GM18519 (cell line): ENCODE data around the gene RIC1.
"Not testable (repeated sequence)": the region's sequence is repeated elsewhere in the genome, so short reads cannot be mapped to it uniquely, and the experiment has no call there.

Source experiments
- ATAC-seq: cut with Tn5 transposase; IDR thresholded peaks from one replicate; pipeline ENCODE4 v1.9.1; 2021; ENCODE audit warnings: mild to moderate bottlenecking, moderate library complexity; ENCODE audit not compliant: unreplicated experiment, low FRiP score

The RIC1 gene

DNA sequence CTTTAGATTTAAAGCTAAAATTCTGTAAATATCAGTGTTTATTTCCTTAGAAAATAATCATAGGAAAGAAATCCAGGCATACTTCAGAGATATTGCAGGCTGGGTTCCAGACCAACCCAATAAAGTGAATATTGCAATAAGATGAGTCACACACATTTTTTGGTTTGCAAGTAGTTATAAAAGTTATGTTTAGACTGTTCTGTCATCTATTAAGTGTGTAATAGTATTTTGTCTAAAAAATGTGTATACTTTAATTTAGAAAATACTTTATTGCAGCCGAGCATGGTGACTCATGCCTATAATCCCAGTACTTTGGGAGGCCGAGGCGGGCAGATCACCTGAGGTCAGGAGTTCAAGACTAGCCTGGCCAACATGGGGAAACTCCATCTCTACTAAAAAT, 6.9 kb upstream of the RIC1 start:
- ATAC-seq, result no peak

DNA sequence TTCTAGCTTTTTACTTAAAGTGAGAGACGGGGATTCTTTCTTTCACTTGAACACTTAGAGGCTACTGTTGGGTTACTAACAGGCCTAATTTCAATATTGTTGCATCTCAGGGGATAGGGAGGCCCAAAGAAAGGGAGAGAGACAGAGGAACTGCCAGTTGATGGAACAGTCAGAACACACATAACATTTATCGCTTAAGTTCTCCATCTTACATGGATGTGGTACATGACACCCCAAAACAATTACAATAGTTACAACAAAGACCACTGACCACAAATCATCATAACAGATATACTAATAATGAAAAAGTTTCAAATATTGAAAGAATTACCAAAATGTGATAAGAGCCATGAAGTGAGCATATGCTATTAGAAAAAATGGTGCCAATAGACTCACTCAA, 4.3 kb upstream of the RIC1 start:
- ATAC-seq, result no peak

GRCh38 chr9:5626727-5627634, 1.9 kb upstream of the RIC1 start:
- ATAC-seq, result peak; percentile 43

DNA sequence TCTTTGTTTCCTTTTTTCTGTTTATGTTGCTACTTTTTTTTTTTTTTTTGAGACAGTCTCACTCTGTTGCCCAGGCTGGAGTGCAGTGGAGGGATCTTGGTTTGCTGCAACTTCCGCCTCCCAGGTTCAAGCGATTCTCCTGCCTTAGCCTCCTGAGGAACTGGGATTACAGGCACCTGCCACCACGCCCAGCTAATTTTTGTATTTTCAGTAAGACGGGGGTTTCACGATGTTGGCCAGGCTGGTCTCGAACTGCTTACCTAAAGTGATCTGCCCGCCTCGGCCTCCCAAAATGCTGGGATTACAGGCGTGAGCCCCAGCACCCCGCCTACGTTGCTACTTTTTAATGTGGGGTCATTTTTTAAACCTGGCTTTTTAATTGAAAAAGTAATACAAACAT, 1.2 kb upstream of the RIC1 start:
- not testable (repeated sequence) for ATAC-seq

GRCh38 chr9:5628183-5628529, 751 bp upstream of the RIC1 start:
- ATAC-seq, result no peak

- no peak for ATAC-seq
These were observed 589 bp downstream of the RIC1 start for GRCh38 chr9:5629312-5630080.

DNA sequence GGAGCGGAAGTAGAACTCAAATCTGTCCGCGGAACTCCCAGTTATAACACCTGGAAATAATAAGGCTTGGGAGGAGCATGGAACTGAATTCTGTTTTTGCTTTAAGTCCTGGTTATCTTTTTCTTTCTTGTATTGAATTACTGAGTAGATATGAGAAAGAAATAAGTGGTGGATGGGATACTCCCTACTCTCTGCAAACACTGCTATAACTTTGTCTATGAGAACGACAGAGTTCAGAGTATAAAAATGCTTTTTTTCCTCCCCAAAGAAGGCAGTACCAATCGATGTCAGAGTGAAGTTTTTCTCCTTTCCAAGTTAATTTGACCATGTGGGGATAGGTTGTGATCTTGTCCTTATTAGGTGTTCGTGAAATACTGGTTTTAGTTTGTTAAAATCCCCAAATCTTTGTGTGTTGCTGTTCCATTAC, 1.2 kb downstream of the RIC1 start:
- no peak for ATAC-seq

GRCh38 chr9:5631026-5631425, 2.1 kb downstream of the RIC1 start:
- ATAC-seq, result no peak

DNA sequence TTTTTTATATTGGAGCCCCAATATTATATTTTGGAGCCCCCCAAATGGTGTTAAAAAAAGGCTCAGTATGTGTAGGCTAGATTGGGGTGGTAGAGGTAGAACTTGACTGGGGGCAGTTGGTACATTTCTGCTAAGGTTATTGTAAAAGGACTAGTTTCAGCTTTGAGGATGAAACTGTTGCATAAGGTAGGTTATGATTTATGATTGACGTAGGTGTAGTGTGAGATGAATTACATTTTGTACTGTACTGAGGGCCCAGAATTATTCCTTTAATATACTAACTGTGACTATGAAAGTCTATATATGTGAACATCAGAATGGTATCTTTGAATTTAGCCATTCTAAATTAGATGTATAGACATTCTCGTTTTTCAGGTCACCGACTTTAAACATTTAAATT, 3.6 kb downstream of the RIC1 start:
- ATAC-seq, result no peak

GRCh38 chr9:5633243-5633642, 4.3 kb downstream of the RIC1 start:
- ATAC-seq, result no peak

DNA sequence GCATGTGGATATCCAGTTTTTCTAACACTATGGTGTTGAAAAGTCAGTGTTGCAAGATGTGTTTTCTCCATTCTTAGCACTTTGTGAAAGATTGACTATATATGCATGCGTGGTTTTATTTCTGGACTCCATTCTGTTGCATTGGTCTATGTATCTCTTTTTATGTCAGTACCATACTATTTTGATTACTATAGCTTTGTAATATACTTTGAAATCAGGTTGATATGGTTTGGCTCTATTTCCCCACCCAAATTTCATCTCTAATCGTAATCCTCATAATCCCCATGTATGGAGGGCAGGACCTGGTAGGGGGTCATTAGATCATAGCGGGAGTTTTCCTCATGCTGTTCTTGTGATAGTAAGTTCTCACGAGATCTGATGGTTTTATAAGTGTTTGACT, 6.5 kb downstream of the RIC1 start:
- ATAC-seq, result no peak

DNA sequence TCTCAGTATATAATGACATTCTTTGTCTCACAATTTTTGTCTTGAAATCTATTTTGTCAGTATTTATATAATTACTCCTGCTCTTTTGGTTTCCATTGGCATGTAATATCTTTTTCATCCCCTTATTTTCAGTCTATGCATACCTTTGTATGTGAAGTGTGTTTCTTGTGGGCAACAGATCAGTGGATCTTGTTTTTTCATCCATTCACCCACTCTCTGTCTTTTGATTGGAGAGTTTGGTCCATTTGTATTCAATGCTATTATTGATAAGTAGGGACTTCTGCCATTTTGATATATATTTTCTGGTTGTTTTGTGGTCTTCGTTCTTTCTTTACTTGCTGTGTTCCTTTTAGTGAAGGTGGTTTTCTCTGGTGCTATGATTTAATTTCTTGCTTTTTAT, 10.9 kb downstream of the RIC1 start:
- ATAC-seq, result no peak

- ATAC-seq, result no peak
These were observed 13.3 kb downstream of the RIC1 start for GRCh38 chr9:5642170-5642569.

DNA sequence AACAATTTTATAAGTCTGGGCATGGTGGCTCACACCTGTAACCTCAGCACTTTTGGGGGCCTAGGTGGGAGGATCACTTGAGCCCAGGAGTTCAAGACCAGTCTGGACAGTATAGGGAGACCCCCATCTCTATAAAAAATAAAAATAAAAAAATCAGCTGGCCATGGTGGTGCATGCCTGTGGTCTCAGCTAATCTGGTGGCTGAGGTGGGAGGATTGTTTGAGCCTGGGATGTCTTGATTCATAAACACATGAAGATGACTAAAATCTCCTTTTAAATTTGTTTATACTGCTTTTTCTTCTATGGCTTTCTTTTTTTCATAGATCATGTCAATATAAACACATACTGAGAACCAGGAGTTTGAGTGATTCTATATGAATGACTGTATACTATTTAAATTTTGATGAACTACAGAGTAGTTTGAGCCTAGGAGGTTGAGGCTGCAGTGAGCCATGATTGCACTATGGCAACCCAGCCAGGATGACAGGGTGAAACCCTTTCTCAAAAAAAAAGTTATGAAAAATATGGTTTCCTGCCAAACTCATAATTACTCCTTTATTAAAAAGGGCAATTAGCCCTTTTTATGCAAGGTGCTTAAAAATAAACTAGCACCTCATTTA, 14.2 kb downstream of the RIC1 start:
- no peak for ATAC-seq

- ATAC-seq, result no peak
These were observed 15.6 kb downstream of the RIC1 start for GRCh38 chr9:5644501-5644900.

DNA sequence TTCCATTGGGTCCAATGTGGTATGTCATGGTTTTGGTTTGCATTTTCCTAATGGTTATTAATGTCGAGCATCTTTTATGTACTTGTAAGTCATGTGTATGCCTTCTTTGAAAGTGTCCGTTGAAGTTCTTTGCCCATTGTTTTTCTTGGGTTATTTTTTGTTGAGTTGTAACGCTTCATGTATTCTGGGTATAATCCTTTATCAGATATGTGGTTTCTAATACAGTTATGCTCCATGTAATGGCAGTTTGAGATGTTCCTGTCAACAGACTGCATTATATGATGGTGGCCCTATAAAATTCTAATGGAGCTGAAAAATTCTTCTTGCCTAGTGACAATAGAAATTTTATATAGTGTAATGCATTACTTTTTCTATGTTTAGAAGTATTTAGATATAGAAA, 17.2 kb downstream of the RIC1 start:
- no peak for ATAC-seq

DNA sequence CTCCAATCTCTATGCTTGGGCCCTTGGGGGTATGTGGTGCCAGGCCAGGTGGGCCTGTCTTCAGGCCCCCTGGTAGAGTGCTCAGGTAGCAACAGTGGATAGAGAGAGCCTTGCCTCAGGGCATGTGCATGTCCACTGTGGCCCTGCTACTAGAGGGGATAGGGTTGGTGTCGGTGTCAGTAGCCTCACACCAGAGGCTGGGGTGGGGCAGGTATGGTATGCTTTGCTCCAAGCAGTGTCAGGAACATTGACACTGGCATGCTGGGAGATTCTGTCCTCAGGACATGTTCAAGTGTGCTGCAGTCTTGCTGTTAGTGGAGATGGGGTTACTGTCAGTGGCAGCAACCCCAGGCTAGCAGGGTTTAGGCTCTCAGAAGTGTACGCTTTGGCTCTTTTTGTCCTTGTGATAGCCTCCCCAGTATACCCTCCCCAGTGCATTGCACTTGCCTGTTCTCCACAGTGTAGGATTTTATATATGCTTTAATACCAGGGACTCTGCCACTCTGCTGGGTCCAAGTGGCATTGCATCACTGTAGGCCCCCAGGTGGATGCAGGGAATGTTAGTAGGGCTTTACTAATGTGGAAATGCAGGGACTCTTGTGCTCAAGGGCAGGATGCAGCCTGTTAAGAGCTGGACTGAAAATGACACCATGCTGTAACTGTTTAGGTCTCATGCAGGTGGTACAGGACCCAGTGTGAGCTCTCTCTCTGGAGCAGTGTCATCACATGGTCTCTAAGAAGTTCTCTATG, 21.6 kb downstream of the RIC1 start:
- no peak for ATAC-seq

- no peak for ATAC-seq
These were observed 22.3 kb downstream of the RIC1 start for GRCh38 chr9:5651246-5651645.

DNA sequence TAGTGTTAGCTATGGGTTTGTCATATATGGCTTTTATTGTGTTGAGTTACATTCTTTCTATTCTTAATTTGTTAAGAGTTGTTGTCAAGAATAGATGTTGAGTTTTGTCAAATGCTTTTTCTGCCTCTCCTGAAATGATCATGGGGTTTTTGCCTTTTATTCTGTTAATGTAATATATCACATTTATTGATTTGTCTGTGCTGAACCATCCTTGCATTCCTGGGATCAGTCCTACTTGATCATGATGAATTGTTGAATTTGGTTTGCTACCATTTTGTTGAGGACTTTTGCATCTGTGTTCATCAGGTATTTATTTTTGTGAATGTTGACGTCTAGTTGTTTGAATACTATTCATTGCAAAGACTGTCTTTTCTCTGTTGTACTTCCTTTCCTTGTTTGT, 23.9 kb downstream of the RIC1 start:
- ATAC-seq, result no peak

DNA sequence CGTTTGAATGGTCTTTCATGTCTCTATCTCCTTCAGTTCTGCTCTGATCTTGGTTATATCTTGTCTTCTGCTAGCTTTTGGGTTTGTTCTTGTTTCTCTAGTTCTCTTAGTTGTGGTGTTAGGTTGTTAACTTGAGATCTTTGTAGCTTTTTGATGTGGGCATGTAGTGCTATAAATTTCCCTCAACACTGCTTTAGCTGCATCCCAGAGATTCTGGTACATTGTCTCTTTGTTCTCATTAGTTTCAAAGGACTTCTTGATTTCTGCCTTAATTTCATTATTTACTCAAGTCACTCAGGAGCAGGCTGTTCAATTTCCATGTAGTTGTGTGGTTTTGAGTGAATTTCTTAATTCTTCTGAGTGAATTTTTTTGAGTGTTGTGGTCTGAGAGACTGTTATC, 33.9 kb downstream of the RIC1 start:
- not testable (repeated sequence) for ATAC-seq

GRCh38 chr9:5665059-5665458, 36.2 kb downstream of the RIC1 start:
- no peak for ATAC-seq
